D721Med (cell line): Measurements from ENCODE around the gene GK.

Experiments
- DNase-seq: peaks from one replicate; pipeline ENCODE4 v3.0.0; 2011; ENCODE audit warnings: low spot score; ENCODE audit not compliant: insufficient read length
- FAIRE-seq: peaks from 2 replicates; lab custom pipeline; 2011; peaks lifted over from hg19 to GRCh38; lab: Jason Lieb, UNC
- TF ChIP-seq, protein P1 (sequence below): IDR thresholded peaks from 2 replicates; pipeline ENCODE4 v1.5.1; 2012; ENCODE audit warnings: mild to moderate bottlenecking, control low read depth; ENCODE audit not compliant: insufficient read depth; ENCODE audit errors: missing control alignments

GK gene

DNA sequence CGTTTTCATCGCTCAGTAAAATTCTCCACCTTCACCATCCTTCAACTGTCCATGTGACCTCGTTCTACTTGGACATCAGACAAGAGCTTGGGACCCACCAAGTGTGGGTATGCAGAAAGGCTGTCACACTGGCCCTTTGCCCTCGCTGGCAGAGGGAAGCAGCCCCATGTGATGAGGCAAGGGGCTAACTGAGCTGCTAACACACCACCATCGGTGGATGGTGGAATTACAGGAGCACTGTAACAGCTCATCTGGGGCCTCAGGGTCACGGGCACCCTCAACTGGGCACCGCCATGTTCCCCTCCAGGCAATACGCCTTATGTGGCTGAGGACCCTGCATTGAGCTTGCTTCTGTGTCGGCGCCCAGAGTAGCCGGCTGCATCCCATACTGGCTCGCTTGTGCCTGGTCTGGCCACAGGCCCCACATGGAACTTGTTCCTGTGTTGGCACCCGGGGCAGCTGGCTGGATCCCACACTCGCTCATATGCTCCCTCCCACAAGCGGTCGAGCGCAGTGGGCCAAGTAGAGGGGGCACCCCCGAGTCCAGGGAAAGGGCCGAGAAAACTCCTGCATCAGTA is 126.3 kb downstream of the GK start:
- FAIRE-seq (no peak), DNase-seq (no peak)
- TF ChIP-seq, protein P1, sequence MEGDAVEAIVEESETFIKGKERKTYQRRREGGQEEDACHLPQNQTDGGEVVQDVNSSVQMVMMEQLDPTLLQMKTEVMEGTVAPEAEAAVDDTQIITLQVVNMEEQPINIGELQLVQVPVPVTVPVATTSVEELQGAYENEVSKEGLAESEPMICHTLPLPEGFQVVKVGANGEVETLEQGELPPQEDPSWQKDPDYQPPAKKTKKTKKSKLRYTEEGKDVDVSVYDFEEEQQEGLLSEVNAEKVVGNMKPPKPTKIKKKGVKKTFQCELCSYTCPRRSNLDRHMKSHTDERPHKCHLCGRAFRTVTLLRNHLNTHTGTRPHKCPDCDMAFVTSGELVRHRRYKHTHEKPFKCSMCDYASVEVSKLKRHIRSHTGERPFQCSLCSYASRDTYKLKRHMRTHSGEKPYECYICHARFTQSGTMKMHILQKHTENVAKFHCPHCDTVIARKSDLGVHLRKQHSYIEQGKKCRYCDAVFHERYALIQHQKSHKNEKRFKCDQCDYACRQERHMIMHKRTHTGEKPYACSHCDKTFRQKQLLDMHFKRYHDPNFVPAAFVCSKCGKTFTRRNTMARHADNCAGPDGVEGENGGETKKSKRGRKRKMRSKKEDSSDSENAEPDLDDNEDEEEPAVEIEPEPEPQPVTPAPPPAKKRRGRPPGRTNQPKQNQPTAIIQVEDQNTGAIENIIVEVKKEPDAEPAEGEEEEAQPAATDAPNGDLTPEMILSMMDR: no peak
